Hepatocyte (in vitro differentiated cells): ENCODE measurements around the gene DIP2C.

Experiments used
- EZH2 ChIP-seq: fragments of 200-600 bp; sonication (generic); IDR thresholded peaks from 2 replicates; pipeline ENCODE4 v1.6.1; 2016; ENCODE audit warnings: antibody characterized with exemption, mild to moderate bottlenecking, borderline replicate concordance
- EZH2phosphoT487 ChIP-seq: fragments of 200-600 bp; sonication (generic); IDR thresholded peaks from one replicate; pipeline ENCODE4 v1.6.1; 2018; ENCODE audit warnings: antibody characterized with exemption, mild to moderate bottlenecking, low read depth, moderate library complexity; ENCODE audit not compliant: unreplicated experiment, severe bottlenecking
- TF ChIP-seq, protein P1 (sequence below): fragments of 200-600 bp; sonication (generic); IDR thresholded peaks from 2 replicates; pipeline ENCODE4 v1.5.1; 2016; ENCODE audit warnings: antibody characterized with exemption, mild to moderate bottlenecking; ENCODE audit not compliant: poor library complexity

DNA sequence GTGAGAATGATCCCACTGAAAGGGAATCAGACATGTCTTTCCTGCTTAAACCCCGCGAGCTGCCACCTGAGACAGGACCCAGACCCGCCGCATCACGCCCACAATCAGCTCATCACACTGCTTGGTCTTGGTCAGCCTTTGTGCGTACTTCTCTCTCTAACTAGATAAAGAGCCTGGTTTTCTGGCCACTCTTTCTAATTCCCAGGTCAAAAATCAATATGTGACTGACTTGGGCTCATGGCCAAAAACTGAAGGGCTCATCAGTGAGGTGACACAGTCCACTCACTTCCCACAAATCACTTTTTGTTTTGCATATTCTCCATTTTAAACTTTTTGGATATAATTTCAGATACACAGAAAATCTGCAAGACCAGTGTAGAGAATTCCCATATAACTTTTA, 247.3 kb downstream of the DIP2C start:
- TF ChIP-seq EZH2phosphoT487 (no peak), EZH2 (no peak)
- TF ChIP-seq, protein P1, sequence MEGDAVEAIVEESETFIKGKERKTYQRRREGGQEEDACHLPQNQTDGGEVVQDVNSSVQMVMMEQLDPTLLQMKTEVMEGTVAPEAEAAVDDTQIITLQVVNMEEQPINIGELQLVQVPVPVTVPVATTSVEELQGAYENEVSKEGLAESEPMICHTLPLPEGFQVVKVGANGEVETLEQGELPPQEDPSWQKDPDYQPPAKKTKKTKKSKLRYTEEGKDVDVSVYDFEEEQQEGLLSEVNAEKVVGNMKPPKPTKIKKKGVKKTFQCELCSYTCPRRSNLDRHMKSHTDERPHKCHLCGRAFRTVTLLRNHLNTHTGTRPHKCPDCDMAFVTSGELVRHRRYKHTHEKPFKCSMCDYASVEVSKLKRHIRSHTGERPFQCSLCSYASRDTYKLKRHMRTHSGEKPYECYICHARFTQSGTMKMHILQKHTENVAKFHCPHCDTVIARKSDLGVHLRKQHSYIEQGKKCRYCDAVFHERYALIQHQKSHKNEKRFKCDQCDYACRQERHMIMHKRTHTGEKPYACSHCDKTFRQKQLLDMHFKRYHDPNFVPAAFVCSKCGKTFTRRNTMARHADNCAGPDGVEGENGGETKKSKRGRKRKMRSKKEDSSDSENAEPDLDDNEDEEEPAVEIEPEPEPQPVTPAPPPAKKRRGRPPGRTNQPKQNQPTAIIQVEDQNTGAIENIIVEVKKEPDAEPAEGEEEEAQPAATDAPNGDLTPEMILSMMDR = no peak
